Measurements from ENCODE around the gene EIF4B. TPM values are rescaled to one million over a fixed set of nuclear protein-coding genes. Genes with fewer than 3 reads are reported as not detected.

EIF4B gene
- polyA plus RNA-seq, 4 donors, result 470 to 530 (median 505) TPM

DNA sequence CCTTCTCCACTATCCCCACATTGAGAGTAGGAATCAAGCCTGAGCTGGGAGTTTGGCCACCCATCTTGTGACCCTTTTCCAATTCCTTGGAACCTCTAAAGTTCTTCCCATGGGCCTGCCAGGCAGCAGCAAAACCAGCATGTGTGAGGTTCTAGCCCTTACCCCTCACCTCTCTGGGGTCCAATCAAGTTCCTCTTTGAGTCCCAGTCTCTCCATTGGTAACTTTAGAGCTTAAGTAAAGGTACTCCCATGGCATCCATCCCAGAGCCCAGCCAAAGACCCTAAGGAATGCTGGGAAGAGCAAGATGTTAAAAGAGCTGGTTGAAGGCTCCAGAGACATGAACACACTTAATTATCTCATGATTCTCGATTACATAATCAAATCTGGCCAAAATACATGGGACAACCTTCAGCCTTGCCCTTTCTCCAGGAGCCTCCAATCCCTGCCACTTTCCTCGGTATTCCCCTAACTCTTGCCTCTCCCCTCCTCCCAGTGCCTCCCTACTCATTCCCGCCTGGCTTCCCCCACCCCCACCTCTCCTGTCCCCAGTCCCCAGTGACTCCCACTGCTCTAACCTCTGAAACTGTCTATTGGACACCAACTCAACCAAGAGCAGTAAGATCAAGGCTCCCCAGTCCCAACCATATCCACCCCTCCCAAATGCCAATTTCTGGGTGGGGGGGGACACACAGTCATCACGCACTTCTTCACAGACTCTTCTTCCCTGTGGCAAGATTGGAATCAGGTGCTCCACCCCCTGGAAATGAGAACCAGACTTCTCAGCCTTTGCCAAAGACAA lies 38.8 kb downstream of the EIF4B start:
- DNase-seq (ENCODE audit: low read depth in 4 of 4, low spot score in 3 of 4), result no peak

DNA sequence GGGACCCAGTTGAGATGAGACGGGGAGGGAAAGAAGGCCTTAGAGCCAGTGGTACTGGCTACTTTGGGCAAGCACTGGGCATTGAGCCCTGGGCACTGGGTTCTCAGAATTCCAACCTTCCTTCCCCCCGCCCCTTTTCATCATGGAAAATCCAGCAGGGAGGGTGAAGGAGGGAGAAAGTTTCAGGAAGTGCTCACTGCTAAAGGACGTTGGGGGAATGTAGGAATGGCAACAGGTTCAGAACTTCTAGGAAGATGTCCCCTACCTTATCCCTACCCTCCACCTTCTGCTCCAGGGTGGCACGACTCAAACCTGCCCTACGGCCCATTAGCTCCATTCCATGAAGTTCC lies 39.4 kb downstream of the EIF4B start:
- DNase-seq (ENCODE audit: low read depth in 4 of 4, low spot score in 3 of 4), result no peak

DNA sequence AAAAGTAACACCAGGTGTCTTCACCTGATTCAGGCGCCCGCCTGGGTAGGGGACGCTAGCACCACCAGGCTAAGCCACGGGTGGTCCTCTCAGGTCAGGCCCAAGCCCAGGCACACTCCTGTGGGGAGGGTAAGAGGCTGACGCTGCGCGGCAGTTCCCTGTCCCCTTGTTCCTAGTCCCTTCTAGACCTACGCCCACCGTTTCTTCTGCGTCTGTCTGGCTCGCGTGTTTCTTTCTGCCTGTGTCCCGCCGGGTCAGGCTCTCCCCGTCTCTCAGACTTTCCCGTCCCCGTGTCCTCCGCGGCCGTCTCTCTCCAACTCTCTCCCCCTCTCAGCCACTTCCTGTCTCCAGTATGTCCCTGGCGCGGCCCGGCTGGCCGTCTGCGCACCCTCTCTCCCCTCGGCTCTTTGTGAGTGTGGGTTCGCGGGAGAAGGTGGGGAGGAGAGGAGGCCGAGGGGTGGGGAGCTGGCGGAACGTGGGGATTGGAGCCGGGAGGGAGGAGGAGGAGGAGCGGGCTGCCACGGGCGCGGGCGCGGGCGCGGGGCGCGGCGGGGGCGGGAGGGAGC lies 40.5 kb downstream of the EIF4B start:
- peak in 1 of 4 donors; percentile 58 for DNase-seq (ENCODE audit: low read depth in 4 of 4, low spot score in 3 of 4)

DNA sequence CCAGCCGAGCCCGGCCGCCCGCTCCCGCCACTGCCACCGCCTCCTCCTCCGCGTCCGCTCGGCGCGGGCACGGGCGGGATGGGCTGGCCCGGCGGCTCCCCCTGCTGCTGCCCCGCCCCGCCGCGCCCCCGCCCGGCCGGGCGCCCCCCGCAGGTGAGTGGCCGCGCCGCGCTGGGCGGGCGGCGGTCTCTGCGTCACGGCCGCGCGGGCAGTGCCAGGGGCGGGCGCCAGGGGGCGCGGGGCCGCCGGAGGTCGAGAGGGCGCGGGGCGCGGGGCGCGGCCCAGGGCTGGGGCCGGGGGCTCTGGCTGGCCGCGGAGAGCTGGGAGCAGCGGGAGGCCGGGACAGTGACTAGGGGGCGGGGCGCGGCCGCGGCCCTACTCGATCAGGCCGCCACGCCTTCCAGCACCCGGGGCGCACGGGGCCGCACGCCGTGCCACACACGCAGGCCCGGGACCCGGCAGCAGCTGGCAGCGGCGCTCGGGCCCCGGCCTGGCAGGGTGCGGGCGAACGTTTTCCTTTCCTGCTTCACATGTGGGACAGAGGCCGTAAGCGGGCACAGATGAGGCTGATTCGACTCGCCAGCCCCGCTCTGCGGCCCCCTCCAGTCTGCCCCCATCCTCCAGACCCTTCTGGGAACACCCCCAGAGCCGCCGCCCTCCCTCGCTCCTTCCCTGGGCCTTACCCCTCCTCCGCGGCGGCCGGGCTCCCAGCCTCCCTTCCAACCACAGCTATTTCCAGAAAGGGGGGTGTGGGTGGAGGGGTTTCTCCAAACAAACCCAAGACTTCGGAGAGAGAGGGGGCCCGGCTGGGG lies 41.2 kb downstream of the EIF4B start:
- peak in 2 of 4 donors; percentile 73 to 76 for DNase-seq (ENCODE audit: low read depth in 4 of 4, low spot score in 3 of 4)

DNA sequence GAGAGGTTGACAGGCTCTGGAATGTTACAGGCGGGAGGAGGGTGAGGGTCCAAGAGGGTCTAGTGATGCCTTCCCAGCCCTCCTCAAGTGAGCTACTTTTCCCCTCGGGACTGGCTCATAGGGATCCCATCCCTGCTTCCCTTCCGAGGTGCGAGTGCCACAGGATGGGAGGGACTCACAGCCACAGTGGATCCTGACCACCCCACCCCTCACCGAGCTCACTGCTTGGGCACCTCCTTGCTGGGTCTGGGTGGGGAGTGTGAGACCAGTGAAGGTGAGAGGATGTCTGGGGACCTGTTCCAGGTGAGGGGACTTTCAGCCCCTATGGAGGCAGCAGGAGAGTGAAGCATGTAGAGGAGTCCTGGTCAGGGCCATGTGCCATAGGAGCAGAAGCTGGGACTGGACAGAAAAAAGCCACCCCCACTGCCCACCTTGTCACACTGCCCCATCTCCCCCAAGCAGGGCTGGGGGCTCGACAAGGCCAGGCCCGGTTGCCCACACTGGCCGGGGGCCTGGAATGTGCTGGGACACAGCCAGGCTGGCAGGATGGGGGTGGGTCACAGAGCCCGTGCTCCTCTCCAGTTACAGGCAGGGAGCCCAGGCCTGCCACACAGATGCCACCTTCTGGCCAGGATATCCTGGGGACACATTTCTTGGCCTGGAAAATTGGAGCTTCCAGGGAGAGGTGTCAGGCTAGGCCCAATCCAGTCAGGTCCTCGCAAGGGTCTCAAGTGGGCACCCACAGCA lies 42.0 kb downstream of the EIF4B start:
- DNase-seq (ENCODE audit: low read depth in 4 of 4, low spot score in 3 of 4), result peak in 1 of 4 donors; percentile 51

DNA sequence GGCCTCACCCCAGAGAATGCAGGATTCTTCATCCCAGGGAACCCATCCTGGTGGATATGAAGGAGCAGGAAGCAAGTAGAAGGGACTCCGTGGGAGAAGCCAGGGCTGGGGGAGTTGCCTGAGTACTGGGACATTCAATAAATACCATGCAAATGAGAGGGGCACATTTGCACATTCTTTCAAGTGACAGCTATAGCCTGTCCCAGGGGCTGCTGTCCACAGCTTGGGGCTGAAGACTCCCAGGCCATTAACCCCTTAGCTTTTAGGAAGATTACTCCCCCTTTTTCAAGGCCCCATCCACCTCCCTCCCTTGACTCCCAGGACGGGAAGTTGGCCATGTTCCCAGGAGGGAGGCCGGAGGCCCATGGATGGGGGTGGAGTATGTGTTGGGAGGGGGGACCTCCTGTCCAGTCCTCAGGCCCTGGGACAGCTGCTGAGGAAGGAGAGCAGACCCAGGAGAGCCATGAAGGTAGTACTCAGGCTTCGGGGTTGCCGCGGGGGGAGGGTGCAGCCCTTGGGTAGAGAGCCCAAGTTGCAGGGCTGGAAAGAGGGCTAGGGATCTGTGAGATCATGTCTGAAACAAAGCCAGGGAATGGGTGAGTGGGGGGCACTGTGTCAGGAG lies 42.6 kb downstream of the EIF4B start:
- DNase-seq (ENCODE audit: low read depth in 4 of 4, low spot score in 3 of 4), result peak in 2 of 4 donors; percentile 72 to 77

DNA sequence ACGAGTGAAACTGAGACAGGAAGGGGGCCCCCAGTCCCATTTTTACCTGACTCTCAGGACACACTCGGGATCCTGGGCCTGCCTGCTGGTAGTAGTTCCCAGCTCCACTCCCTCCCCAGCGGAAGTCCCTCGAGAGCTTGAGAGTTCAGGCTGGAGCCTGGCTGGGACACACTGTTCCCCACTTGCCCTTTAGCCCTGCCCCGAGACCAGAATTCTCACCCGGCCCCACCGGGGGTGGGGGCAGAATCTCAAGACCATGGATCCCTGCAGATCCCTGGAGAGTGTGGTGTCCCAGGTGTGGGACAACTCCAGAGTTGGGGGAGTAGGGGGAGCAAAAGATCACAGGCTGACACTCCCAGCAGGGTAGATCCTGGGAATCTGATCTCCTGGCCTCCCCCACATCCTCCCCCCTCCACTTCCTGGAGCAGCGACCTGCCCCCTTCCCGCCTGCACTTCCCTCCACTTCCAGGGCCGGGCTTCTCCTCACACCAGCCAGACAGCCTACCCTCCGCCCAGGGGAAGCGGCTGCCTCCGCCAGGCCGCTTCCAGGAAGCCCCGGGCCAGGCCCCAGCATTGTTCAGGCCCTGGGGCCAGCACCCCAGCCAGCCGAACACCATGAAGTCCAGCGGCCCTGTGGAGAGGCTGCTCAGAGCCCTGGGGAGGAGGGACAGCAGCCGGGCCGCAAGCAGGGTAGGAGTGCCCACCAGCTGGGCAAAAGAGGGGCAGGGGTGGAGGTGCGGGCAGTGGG lies 43.5 kb downstream of the EIF4B start, which contains the start of gene TNS2:
Gene TNS2, plus strand, starts transcription at position 495 of the 748 bp plus-strand sequence. Its CDS starts 121 bp downstream, at position 616.
- no peak for DNase-seq (ENCODE audit: low read depth in 4 of 4, low spot score in 3 of 4)

DNA sequence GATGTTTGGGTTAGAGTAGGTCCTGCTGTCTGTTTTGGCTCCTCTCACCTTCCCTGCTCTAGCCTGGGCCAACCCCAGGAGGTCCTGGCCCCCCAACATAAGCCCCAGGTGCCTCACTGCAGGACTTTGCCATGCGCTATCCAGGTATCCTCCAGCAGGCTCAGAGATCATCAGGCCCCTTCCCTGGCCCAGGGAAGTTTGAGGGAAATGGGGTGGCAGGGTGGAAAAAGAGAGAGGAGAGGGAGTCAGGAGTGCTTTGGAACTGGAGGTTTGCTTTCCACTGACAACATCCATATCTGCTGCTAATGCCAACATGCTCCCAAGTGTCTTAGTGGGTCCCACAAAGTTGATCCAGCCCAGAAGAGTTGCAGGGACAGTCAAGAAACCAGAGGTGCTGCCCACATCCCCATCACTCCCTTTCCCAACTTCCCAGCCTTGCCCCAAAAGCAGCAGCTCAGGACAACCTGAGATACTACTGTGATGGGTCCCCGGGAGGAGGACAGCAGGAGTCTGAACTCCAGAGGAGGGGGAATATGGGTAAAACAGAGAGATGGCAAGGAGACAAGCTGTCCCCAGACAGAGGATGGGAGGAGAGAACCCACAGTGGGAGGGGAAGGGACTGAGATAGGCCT lies 44.3 kb downstream of the EIF4B start:
- no peak for DNase-seq (ENCODE audit: low read depth in 4 of 4, low spot score in 3 of 4)

DNA sequence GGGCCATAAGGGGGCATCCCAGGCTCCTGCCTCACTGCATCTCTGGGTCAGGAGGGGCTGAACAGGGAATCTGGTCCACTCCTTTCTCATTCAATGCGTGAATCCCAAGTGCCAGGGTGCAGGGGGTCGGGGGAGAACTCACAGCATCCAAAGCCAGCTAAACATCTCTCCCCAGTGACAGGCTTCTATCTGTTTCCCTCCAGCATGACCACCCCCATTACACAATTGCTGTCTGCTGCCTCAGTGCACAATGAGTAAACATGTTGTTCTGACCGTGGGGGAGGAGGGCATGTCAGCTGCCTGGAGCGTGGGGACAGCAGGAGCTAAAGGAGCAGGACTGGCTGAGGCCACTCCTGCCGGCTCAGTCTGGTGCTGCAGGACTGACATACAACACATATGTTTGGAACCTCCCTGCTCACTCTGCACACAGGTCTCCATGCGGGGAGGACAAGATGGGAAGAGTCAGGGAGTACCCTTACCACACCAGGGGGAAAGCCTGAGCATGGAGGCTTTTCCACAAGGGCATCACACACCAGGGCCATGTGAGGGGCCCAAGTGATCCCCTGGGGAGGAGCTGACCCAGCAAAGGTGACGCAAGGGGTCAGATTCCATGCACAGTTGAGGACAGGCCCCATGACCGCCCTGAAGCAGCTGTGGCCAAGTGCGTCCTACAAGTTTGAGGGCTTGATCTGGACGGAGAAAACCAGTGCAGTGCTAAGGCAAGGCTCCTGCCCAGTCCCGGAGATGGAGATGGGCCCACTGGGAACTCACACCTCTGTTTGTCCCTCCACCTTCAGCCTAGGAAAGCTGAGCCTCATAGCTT lies 45.0 kb downstream of the EIF4B start:
- DNase-seq (ENCODE audit: low read depth in 4 of 4, low spot score in 3 of 4), result peak in 1 of 4 donors; percentile 52

DNA sequence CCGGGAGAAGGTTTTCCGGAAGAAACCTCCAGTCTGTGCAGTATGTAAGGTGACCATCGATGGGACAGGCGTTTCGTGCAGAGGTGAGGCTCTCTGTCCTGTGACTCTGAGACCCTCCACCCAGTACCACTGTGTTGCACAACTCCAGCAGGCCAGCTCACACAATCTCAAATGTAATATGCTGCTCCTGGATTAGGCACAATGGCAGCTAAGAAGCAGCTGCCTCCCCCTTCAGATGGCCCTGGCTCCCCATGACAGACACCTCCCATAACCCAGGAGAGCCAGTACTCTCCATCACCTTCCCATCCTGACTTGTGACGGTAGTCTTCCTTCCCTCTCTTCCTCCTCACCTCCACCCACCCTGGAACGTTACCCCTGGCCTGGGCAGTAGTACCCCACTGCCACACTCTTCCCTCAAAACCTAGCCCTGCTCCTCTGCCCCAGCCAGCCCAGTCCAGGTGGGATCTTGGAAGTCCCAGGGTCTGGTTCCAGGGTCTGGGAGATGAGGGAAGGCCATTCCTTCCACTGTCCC lies 45.7 kb downstream of the EIF4B start:
- DNase-seq (ENCODE audit: low read depth in 4 of 4, low spot score in 3 of 4), result no peak

DNA sequence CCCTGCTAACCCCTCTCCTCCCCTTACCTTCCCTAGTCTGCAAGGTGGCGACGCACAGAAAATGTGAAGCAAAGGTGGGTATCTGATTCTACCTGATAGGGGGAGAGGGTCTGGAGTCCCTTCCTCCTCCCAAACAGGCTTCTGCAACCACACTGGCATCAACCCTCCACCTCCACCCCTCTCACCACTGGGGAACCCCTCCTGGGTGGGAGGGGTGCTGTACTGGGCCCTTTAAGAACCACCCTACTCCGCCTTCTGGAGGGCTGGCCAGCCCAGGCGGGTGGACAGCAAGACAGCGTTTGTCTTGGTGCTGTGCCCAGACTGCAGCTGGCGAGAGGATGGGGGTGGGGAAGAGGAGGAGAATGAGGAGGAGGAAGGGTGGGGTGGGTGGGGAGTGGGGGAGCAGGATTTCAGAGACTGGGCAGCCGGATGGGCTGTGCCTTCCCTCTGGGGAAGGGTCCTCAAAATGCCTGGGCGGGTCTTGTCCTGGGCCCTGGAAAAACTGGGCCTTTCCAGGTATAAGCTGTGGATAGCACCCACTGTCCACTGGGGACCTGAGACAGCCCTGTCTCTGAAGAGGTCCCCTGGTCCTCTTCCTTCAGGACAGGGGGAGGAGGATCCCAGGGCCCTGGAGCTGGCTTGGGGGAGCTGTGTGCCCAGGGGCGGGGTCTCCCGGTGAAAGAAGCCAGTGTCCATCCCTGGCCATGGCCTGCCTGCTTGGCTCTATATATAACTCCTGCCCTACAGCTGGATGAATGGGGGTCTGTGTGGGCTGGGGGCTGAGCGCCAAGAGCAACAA lies 46.4 kb downstream of the EIF4B start:
- peak in 2 of 4 donors; percentile 68 to 70 for DNase-seq (ENCODE audit: low read depth in 4 of 4, low spot score in 3 of 4)

DNA sequence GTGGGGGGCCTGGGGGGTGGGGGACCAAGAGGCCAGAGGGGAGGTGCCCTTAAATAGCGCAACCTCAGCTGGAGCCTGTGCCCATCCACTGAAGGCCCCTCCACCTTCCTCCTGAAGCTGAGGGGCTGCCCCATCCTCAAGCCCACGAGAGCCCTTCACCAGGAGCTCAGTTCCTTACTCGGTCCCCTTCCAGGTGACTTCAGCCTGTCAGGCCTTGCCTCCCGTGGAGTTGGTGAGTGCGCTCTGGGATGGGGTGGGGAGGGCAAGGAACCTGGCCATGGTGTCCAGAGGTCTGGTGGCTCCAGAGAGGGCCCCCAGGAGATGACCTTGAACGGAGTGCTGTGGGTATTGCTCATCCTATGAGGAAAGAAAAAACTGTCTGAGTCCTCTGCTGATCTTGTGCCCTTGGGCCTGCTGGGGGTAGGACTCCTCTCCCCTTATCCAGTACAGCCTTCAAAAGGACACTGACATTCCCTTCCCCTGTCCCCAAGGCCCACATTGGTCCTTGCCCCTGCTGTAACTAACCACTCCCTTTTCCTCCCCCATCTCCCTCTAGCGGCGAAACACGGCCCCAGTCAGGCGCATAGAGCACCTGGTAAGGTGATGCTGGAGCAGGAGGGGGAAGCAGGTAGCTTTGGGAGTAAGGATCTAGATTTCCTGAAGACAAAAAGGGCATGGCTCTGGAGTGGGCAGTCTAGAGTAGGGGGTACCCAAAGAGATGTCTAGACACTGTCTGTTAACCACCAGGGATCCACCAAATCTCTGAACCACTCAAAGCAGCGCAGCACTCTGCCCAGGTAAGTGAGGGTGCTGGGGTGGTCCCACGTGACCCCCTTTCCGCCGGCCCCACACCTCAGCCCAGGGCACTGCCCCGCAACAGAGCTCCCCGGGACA lies 47.2 kb downstream of the EIF4B start:
- DNase-seq (ENCODE audit: low read depth in 4 of 4, low spot score in 3 of 4), result no peak

DNA sequence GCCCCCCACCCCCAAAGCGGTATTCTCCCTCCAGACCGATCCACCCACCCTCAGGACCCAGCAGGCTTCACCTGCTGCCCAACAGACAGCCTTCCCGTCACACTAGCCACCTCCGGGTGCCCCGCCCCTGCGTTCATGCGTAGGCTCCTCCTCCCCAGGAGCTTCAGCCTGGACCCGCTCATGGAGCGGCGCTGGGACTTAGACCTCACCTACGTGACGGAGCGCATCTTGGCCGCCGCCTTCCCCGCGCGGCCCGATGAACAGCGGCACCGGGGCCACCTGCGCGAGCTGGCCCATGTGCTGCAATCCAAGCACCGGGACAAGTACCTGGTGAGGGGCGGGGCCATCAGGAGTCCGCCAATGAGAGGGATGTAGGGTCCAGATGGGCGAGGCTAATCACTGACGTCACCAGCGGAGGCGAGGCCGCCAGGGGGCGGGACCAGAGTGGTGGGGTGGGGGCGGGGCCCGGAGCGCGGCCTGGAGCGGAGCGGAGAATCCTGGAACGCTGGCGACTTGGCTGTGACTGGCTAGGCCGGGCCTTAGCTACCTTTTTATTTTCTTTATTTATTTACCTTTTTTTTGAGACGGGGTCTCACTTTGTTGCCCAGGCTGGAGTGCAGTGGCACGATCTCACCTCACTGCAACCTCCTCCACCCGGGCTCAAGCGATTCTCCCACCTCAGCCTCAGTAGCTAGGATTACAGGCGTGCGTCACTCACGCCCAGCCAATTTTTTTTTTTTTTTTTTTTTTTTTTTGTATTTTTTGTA lies 48.0 kb downstream of the EIF4B start:
- peak in 3 of 4 donors; percentile 85 to 89 (median 89) for DNase-seq (ENCODE audit: low read depth in 4 of 4, low spot score in 3 of 4)

DNA sequence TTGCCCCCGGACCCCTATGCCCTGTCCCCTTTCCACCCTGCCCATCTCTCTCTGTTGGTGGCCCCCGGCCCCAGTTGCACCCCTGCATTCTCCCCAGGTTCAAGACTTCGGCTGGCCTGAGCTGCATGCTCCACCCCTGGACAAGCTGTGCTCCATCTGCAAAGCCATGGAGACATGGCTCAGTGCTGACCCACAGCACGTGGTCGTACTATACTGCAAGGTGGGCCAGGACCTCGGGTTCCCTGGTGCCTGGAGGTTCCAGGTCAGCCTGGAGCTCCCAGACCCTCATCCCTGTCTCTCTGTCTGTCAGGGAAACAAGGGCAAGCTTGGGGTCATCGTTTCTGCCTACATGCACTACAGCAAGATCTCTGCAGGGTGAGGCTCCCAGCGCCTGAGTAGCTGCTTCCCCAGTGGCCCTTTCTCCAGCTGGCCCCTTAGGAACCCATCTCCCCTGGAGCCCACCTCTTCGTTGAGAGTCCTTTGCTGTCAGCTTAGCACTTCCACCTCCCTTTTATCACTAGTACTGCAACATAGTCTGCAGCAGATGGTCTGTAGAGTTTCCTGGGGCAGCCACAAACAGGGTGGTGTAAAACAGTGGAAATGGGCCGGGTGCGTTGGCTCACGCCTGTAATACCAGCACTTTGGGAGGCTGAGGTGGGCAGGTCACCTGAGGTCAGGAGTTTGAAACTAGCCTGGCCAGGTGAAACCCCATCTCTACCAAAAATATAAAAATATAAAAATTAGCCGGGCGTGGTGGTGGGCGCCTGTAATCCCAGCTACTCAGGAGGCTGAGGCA lies 49.4 kb downstream of the EIF4B start:
- DNase-seq (ENCODE audit: low read depth in 4 of 4, low spot score in 3 of 4), result no peak

DNA sequence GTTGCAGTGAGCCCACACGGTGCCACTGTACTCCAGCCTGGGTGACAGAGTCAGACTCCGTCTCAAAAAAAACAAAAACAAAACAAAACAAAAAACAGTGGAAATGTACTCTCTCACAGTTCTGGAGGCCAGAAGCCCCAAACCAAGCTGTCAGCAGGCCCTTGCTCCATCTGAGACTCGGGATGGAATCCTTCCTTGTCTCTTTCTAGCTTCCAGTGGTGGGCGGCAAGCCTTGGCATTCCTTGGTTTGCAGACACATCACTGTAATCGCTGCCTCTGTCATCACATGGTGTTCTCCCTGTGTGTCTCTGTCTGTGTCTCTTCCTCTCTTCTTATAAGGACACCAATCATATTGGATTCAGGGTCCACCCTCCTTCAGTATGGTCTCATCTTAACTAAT lies 50.0 kb downstream of the EIF4B start:
- no peak for DNase-seq (ENCODE audit: low read depth in 4 of 4, low spot score in 3 of 4)
